HepG2 (cell line): ENCODE data around the gene TXNL4A. TPM values are rescaled to one million over a fixed set of nuclear protein-coding genes. Genes with fewer than 3 reads are reported as not detected.

Source experiments
- CC2D1A ChIP-seq: sonication (generic); formaldehyde crosslinking; IDR thresholded peaks from 2 replicates; pipeline ENCODE4 v1.8.1; 2023; ENCODE audit warnings: mild to moderate bottlenecking, missing genetic modification reagents
- HNRNPL ChIP-seq: fragments of 200-400 bp; formaldehyde crosslinking; IDR thresholded peaks from 2 replicates; pipeline ENCODE4 v1.6.1; 2017; ENCODE audit warnings: mild to moderate bottlenecking, low read depth, low read length
- MYC ChIP-seq: sonication (generic); formaldehyde crosslinking; IDR thresholded peaks from 2 replicates; pipeline ENCODE4 v1.9.0; 2021; ENCODE audit warnings: missing genetic modification reagents, borderline replicate concordance
- NFRKB ChIP-seq: fragments of 450-650 bp; IDR thresholded peaks from 2 replicates; pipeline ENCODE4 v1.6.1; 2017
- RAD21 ChIP-seq: fragments of 450-650 bp; formaldehyde crosslinking; IDR thresholded peaks from 2 replicates; pipeline ENCODE4 v1.5.0; 2020; ENCODE audit warnings: mild to moderate bottlenecking
- SAFB2 ChIP-seq: sonication (generic); formaldehyde crosslinking; IDR thresholded peaks from 2 replicates; pipeline ENCODE4 v1.5.1; 2020; ENCODE audit warnings: missing genetic modification reagents, low read depth, mild to moderate bottlenecking, borderline replicate concordance
- SAP130 ChIP-seq: IDR thresholded peaks from 2 replicates; pipeline ENCODE4 v1.6.1; 2016; ENCODE audit warnings: low read depth
- ZNF451 ChIP-seq: sonication (generic); formaldehyde crosslinking; IDR thresholded peaks from 2 replicates; pipeline ENCODE4 v1.5.0; 2020; ENCODE audit warnings: mild to moderate bottlenecking, missing genetic modification reagents
- ZNF777 ChIP-seq: sonication (generic); formaldehyde crosslinking; IDR thresholded peaks from 2 replicates; pipeline ENCODE4 v1.4.0; 2020; ENCODE audit warnings: missing genetic modification reagents
- polyA plus RNA-seq, 8 experiments: library from polyadenylated mRNA; depleted of rRNA in 3 of 8; stranded (reverse) in 7 of 8; unstranded in 1 of 8; fragments of >200 nt; fragmentation: Illumina TruSeq in 4 of 8; extraction: Trizol in 4 of 8; gene quantifications; 2 replicates each; pipeline versions ENCODE4 v1.2.1 to v1.2.3, GENCODE V29; 2011 to 2016; ENCODE audit warnings: low read depth in 4 of 8, missing spikeins in 1 of 8, mixed read lengths in 1 of 8; ENCODE audit not compliant: insufficient read depth in 1 of 8
- total RNA-seq, 5 experiments: library from RNA; depleted of rRNA; stranded (reverse); fragments of >200 nt; fragmentation: Illumina TruSeq; extraction: Trizol; gene quantifications; 2 replicates each; pipeline ENCODE4 v1.2.3, GENCODE V29; 2016; ENCODE audit warnings: low read depth in 1 of 5
- TF ChIP-seq, protein P1 (sequence below): sonication (generic); formaldehyde crosslinking; IDR thresholded peaks from 2 replicates; pipeline ENCODE4 v1.4.0; 2020; ENCODE audit warnings: missing genetic modification reagents, mild to moderate bottlenecking, borderline replicate concordance
- TF ChIP-seq, protein P2 (sequence below): sonication (generic); formaldehyde crosslinking; IDR thresholded peaks from 2 replicates; pipeline ENCODE4 v1.4.0; 2020; ENCODE audit warnings: missing genetic modification reagents
- TF ChIP-seq, protein P3 (sequence below): IDR thresholded peaks from 2 replicates; pipeline ENCODE4 v1.6.1; 2012; ENCODE audit warnings: low read depth, low read length, improper control_type of control experiment
- TF ChIP-seq, protein P4 (sequence below): sonication (generic); formaldehyde crosslinking; IDR thresholded peaks from 2 replicates; pipeline ENCODE4 v1.9.0; 2021; ENCODE audit warnings: missing genetic modification reagents, borderline replicate concordance
- TF ChIP-seq, protein P5 (sequence below): sonication (generic); formaldehyde crosslinking; IDR thresholded peaks from 2 replicates; pipeline ENCODE4 v1.5.1; 2020; ENCODE audit warnings: mild to moderate bottlenecking, missing genetic modification reagents, borderline replicate concordance
- TF ChIP-seq, protein P6 (sequence below): sonication (generic); formaldehyde crosslinking; IDR thresholded peaks from 2 replicates; pipeline ENCODE4 v1.5.1; 2020; ENCODE audit warnings: missing genetic modification reagents, mild to moderate bottlenecking, borderline replicate concordance
- TF ChIP-seq, protein P7 (sequence below): sonication (generic); formaldehyde crosslinking; IDR thresholded peaks from 2 replicates; pipeline ENCODE4 v1.4.0; 2020; ENCODE audit warnings: missing genetic modification reagents

TXNL4A gene
- total and polyA plus RNA-seq, 2 of the 13 experiments (the other 11 are each of a cell fraction or from before 2014, with no cell fraction given): 172 to 202 TPM

DNA sequence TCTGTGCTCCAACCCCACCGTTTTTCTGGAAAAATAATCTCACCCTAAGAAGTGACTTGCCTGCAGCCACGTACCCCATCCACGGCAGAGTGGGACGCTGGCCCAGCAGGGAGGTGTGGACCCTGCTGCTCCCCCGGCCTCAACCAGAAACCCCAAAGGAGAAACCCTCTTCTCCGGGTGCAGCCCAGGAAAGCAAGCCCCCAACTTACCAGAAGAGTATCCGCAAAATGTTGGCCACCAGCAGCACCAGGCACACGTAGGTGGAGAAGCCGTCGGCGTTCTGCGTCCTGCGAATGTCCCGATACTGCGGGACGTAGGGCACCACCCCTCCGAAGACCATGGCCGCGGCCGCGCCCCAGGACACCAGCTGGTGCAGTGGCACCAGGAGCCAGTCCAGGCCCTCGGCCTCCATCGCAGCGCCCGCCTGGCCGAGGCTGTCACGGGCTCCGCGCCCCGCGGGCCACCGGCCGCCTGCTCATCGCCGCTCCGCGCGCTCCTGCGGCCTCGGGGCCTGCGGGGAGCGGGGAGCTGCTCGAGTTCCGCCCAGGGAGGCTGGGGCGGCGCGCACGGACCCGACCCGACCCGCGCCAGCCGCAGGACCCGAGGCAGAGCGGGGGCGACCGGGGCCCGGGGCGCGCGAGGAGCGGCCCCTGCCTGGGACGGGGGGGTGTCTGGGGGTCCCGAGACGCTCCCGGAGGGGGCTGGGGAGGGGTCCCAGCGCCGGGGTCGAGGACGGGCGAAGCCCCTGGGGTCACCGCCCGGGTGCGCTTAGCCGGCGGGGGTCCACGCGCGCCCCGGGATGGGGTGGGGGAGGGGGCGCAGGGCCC, 37.6 kb downstream of the TXNL4A start (continued):
- TF ChIP-seq SAP130 (CRISPR knock-in tag): peak; percentile 31; the same call in 1 of the 2 replicates
- no peak for TF ChIP-seq MYC
- TF ChIP-seq CC2D1A (CRISPR knock-in tag): no peak
- TF ChIP-seq HNRNPL: peak; percentile 43; the same call in 1 of the 2 replicates
- TF ChIP-seq, protein P1, sequence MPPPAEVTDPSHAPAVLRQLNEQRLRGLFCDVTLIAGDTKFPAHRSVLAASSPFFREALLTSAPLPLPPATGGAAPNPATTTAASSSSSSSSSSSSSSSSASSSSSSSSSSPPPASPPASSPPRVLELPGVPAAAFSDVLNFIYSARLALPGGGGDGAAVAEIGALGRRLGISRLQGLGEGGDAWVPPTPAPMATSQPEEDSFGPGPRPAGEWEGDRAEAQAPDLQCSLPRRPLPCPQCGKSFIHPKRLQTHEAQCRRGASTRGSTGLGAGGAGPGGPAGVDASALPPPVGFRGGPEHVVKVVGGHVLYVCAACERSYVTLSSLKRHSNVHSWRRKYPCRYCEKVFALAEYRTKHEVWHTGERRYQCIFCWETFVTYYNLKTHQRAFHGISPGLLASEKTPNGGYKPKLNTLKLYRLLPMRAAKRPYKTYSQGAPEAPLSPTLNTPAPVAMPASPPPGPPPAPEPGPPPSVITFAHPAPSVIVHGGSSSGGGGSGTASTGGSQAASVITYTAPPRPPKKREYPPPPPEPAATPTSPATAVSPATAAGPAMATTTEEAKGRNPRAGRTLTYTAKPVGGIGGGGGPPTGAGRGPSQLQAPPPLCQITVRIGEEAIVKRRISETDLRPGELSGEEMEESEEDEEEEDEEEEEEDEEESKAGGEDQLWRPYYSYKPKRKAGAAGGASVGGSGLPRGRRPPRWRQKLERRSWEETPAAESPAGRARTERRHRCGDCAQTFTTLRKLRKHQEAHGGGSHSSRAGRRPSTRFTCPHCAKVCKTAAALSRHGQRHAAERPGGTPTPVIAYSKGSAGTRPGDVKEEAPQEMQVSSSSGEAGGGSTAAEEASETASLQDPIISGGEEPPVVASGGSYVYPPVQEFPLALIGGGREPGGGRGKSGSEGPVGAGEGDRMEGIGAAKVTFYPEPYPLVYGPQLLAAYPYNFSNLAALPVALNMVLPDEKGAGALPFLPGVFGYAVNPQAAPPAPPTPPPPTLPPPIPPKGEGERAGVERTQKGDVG (CRISPR knock-in tag): no peak
- TF ChIP-seq SAFB2 (CRISPR knock-in tag): no peak
- TF ChIP-seq, protein P2, sequence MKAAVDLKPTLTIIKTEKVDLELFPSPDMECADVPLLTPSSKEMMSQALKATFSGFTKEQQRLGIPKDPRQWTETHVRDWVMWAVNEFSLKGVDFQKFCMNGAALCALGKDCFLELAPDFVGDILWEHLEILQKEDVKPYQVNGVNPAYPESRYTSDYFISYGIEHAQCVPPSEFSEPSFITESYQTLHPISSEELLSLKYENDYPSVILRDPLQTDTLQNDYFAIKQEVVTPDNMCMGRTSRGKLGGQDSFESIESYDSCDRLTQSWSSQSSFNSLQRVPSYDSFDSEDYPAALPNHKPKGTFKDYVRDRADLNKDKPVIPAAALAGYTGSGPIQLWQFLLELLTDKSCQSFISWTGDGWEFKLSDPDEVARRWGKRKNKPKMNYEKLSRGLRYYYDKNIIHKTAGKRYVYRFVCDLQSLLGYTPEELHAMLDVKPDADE (CRISPR knock-in tag): no peak
- TF ChIP-seq, protein P3, sequence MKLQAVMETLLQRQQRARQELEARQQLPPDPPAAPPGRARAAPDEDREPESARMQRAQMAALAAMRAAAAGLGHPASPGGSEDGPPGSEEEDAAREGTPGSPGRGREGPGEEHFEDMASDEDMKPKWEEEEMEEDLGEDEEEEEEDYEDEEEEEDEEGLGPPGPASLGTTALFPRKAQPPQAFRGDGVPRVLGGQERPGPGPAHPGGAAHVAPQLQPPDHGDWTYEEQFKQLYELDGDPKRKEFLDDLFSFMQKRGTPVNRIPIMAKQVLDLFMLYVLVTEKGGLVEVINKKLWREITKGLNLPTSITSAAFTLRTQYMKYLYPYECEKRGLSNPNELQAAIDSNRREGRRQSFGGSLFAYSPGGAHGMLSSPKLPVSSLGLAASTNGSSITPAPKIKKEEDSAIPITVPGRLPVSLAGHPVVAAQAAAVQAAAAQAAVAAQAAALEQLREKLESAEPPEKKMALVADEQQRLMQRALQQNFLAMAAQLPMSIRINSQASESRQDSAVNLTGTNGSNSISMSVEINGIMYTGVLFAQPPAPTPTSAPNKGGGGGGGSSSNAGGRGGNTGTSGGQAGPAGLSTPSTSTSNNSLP: no peak
- 0 out of 2 replicates have a peak, but pooled peaks have one; percentile 8 for TF ChIP-seq RAD21 (CRISPR knock-in tag)
- TF ChIP-seq, protein P4, sequence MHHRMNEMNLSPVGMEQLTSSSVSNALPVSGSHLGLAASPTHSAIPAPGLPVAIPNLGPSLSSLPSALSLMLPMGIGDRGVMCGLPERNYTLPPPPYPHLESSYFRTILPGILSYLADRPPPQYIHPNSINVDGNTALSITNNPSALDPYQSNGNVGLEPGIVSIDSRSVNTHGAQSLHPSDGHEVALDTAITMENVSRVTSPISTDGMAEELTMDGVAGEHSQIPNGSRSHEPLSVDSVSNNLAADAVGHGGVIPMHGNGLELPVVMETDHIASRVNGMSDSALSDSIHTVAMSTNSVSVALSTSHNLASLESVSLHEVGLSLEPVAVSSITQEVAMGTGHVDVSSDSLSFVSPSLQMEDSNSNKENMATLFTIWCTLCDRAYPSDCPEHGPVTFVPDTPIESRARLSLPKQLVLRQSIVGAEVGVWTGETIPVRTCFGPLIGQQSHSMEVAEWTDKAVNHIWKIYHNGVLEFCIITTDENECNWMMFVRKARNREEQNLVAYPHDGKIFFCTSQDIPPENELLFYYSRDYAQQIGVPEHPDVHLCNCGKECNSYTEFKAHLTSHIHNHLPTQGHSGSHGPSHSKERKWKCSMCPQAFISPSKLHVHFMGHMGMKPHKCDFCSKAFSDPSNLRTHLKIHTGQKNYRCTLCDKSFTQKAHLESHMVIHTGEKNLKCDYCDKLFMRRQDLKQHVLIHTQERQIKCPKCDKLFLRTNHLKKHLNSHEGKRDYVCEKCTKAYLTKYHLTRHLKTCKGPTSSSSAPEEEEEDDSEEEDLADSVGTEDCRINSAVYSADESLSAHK (CRISPR knock-in tag): no peak
- TF ChIP-seq NFRKB: no peak
- TF ChIP-seq, protein P5, sequence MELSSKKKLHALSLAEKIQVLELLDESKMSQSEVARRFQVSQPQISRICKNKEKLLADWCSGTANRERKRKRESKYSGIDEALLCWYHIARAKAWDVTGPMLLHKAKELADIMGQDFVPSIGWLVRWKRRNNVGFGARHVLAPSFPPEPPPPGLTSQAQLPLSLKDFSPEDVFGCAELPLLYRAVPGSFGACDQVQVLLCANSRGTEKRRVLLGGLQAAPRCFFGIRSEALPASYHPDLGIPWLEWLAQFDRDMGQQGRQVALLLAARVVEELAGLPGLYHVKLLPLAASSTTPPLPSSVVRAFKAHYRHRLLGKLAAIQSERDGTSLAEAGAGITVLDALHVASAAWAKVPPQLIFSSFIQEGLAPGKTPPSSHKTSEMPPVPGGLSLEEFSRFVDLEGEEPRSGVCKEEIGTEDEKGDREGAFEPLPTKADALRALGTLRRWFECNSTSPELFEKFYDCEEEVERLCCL (CRISPR knock-in tag): no peak
- TF ChIP-seq, protein P6, sequence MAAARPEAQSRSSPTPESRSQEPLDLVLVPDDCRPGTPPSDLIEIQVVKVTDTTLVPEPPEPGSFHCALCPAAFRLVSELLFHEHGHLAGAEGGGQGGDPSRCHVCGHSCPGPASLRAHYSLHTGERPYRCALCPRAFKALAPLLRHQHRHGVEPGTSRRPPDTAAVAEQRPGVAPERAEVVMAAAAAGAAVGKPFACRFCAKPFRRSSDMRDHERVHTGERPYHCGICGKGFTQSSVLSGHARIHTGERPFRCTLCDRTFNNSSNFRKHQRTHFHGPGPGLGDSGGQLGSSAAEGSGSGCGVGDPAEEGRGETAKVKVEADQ: no peak
- 0 out of 2 replicates have a peak, but pooled peaks have one; percentile 31 for TF ChIP-seq ZNF777 (CRISPR knock-in tag)
- TF ChIP-seq, protein P7, sequence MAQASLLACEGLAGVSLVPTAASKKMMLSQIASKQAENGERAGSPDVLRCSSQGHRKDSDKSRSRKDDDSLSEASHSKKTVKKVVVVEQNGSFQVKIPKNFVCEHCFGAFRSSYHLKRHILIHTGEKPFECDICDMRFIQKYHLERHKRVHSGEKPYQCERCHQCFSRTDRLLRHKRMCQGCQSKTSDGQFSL: no peak
- no peak for TF ChIP-seq ZNF451 (CRISPR knock-in tag)
